Islet of Langerhans (tissue), 1 donor: ENCODE data around the gene EN2.

Experiments used
- FAIRE-seq: peaks from one replicate; lab custom pipeline; 2011; peaks lifted over from hg19 to GRCh38; lab: Jason Lieb, UNC

Gene EN2

GRCh38 chr7:155509359-155509724 is 51.4 kb downstream of the EN2 start:
- FAIRE-seq: no peak

DNA sequence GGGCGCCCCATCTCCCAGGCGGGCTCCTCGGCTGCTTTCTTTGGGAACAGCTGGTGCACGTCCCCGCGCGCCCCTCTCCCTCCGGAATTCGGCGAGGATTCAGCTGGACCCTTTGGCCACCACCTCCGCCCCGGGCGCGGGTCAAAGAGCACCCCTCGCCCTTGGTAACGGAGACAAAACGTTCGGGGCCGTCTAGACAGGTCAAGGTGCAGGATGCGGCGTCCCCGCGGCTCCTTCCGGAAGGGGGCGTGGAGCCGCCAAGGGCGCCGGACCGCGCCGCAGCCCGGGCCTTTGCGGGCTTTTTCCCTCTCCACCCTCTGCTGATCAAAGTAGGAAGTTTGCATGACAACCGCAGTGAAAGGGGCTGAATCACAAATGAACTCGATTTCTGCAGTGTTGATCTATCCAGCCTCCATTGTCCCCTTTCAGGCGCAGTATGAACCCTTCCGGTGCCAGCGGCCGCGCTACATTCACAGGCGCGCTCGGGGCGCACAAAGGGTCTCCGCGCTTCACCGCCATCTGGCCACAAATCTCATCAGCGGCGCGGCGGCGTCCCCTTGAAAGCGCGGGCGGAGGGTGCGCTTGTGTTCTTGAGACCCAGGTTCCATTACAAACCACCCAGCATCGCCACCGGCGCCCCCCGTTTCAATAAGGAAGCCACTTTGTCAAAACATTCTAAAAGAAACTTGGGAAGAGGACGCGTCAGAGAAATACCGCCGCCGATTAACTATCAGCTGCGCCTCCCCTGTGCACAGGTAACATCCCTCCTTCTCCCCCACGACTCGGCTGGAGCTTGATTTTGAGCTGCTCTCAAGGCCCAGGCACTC is 52.0 kb downstream of the EN2 start:
- no peak for FAIRE-seq

- no peak for FAIRE-seq
Observed at GRCh38 chr7:155510975-155511701, 53.2 kb downstream of the EN2 start.

- no peak for FAIRE-seq
Observed at GRCh38 chr7:155511702-155511996, 53.7 kb downstream of the EN2 start.

GRCh38 chr7:155512246-155512887 is 54.4 kb downstream of the EN2 start:
- no peak for FAIRE-seq

DNA sequence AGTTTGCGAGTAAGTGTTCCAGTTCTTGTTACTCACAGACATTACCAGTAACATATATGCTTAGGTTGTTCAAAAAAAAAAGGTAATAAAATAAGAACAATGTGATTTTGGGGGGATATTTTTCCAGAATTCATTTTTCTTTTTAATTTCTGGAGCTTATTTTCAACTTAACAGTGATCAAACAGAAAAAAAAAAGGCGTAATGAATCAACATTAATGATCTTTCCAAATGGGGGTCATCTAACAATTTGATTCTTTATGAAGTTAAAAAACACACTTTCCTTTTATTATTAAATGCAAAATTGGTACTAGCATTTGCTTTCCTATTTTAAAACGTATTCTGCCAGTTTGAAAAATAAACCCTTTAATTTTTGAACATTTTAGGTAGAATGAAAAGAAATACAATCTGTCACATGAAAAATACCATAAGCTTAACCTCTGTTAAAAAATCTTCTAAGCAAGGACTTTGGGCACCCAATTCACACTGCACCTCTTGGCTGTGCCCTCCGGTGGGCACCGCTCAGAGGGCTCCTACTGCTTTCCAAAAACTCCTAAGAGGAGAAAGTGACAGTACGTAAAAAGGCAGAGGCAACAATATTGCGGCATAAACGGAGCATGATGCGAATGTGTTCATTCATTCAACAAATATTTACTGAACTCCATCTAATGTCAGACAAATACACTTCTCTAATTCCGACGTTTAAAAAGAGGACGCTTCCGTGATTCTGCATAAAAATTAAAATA is 55.8 kb downstream of the EN2 start:
- no peak for FAIRE-seq

- FAIRE-seq: no peak
Observed at GRCh38 chr7:155514296-155514695, 56.4 kb downstream of the EN2 start.
